NCI-H748 treated with DMSO at 0.1 percent for 48 hours (cell line): ENCODE data around the gene RBM15.

Experiments used
- DNase-seq: peaks from one replicate; lab custom pipeline; 2025; lab: John Stamatoyannopoulos, UW

RBM15 gene

GRCh38 chr1:110348050-110348449 lies 8.9 kb downstream of the RBM15 start:
- DNase-seq: no peak

DNA sequence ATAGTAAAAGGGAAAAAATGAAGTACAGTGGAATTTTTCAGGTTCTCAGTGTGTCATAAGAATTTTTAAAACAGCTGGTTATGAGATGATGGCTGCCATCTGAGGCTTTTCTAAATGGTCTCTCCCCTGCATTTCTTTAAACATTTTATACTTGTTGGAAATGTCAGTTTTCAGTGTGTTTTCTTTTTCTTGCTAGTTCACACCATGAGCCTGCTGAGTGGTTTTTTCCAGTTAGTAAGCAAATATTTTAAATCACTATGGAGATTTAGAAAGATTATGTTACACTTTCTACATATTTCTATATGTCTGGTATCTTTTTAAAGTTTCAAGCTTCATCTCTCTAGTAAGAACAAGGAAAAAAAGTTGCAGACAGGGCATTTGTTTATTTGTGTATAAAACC lies 9.6 kb downstream of the RBM15 start:
- DNase-seq: no peak

DNA sequence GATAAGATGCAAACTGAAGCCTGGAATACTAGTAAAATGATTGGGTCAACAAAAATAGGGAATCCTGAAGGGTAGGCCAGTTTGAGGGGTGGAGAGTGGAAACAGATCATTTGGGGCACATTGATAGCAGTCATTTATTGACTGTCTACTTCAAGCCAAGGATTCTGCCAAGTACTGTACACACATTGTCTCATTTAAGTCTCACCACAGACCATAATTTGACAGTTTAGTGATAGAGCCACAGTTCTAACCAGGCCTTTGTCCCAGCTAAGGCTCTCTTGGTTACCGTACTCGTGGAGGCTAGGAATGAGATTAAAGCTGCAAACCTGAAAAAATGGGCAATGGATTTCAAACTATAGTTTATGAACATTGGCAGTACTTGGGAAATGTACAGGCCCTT lies 11.2 kb downstream of the RBM15 start:
- no peak for DNase-seq

GRCh38 chr1:110355321-110355720 lies 16.1 kb downstream of the RBM15 start:
- no peak for DNase-seq

DNA sequence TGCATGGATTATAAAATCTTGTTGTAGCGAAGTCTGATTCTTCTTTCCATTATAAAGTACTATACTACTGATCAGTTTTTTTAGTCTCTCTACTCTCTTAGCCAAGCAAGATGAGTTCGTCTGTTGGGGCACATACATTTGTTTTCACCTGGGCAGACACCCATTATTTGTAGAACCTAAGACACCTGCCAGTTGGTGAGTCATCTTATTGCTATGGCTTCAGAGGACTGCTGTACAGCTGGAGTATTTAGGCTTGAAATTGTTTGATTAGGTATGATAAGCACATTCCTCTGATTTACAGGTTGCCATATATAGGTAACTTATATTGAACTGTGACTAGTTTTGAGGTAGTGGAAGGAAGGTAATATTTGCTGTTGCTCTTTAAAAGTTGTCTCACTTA lies 17.2 kb downstream of the RBM15 start:
- no peak for DNase-seq

GRCh38 chr1:110360431-110360830 lies 21.3 kb downstream of the RBM15 start:
- DNase-seq: no peak

DNA sequence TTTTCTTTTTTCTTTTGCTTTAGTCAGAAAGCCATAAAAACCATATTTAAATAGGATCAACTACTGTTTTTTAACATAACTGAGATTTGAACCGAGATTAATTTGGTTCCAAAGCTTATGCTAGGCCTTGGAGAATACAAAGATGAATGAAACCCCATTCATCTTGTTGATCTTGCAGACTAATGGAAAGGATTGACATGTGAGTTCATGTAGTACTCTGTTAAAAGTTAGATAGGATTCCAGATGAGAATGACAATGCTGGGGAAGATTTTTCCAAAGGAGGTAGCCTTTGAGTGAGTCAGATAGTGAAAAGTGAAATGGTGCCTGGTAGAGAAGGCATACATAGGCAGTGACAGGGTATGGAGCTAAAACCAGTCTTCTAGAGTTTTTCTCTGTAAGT lies 22.7 kb downstream of the RBM15 start:
- DNase-seq: no peak

DNA sequence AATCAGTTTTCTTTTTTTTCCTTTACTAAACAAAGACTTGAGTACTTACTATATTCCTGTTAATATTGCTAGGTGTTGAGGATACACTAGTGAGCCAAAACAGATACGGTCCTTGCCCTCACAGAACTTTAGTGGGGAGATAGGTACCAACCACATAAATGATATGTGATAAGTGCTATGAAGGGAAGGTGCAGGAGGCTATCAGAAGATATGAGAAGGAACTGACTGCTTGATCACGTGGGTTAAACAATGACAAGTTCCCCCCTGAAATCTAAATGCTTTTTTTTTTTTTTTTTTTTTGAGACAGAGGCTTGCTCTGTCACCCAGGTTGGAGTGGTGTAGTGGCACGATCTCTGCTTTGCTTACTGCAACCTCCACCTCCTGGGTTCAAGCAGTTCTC lies 25.0 kb downstream of the RBM15 start:
- DNase-seq: no peak

DNA sequence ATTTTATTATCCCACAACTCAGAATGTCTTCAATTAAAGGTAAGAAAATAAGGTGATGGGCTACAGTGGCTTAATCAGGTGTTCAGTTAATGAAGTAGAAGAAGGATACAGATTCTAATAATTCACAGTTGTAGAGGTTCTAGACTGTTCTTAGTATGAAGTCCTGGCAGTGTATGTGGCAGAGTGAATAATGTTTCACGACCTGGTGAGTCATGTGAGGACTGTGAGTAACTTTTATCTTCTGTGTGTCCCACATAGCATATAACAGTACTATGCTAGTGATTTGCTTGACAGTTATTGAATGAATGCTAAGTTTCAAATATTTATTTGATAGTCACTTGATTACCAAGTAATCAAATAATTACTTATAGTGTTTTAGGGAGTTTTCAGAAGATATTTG lies 31.6 kb downstream of the RBM15 start:
- no peak for DNase-seq

GRCh38 chr1:110375490-110375889 lies 36.3 kb downstream of the RBM15 start:
- DNase-seq: no peak

DNA sequence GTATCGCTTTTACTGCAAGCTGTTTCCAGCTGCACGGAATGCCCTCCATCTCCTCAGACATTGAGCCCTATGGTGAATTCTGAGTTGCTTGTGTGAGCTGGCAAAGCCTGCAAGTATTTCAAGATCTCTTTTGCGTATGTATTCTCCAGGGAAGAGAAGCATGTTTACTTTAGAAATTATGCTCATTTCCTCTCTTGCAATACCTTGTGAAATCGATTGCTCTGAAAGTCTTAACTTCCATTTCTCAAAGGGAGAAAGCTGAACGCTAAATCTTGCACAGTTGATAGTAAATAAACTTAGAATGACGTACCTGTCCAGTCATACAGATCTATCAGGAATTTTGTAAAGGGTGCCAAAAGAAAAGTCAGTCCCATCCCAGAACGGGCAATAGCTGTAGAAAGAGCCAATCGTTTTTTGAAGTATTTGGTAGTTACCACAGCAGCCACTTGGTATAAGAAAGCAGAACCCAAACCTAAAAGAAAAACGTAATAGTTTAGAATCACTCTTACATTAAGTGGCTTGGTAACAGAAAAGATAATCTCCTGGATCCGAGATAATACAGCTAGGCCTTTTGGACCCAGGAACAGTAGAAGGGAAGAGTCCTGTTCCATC lies 41.6 kb downstream of the RBM15 start:
- no peak for DNase-seq

DNA sequence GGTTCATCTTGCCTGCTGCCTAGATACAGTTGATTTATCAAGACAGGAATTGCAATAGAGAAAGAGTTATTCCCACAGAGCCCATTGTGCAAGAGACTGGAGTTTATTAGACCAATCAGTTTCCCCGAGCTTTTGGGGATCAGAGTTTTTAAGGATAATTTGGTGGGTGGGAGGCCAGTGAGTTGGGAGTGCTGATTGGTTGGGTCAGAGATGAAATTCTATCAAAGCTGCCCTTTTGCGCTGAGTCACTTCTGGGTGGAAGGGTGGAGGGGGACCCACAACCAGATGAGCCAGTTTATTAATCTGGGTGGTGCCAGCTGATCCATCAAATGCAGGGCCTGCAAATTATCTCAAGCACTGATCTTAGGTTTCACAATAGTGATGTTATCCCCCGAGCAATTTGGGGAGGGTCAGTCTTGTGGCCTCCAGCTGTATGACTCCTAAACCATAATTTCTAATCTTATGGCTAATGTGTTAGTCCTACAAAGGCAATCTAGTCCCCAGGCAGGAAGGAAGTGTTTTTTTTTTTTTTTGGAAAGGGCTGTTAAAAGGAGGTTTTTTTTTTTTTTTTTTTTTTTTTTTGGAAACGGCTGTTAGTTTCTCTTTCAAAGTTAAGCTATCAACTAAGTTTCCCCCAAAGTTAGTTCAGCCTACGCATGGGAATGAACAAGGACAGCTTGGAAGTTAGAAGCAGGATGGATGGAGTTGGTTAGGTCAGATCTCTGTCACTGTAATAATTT lies 44.2 kb downstream of the RBM15 start:
- no peak for DNase-seq

GRCh38 chr1:110384581-110385321 lies 45.6 kb downstream of the RBM15 start:
- DNase-seq: no peak

GRCh38 chr1:110385369-110385768 lies 46.2 kb downstream of the RBM15 start:
- no peak for DNase-seq

DNA sequence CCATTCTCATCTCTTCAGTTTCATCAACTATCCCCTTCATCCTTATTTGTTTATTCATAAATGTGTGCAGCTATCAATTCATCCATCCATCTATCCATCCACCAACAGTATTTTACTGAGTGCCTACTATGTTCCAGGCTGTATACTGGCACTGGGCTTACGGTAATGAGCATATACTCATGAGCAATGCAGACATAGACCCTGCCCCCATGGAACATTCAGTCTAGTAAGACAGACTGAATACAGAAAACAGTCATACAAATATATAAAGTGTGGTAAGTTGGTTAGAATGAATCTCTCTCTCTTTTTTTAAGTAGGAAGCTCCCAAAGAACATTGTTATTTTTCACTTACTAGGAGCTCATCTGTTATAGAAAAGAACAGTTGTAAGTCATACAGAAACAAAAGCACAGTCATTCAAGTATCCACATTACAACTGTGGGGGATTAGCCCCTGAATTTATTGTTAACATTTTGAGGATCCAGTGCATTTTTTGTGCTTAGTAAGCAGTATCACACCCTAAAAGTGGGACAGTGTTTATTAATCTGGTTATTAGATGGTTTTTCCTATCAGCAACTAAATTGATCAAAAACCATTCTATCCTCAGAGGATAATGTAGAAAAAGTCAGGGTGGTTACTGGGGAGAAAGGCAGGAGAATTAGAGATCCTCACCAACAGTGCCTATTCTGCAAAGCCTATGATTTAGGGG lies 48.0 kb downstream of the RBM15 start:
- DNase-seq: no peak

DNA sequence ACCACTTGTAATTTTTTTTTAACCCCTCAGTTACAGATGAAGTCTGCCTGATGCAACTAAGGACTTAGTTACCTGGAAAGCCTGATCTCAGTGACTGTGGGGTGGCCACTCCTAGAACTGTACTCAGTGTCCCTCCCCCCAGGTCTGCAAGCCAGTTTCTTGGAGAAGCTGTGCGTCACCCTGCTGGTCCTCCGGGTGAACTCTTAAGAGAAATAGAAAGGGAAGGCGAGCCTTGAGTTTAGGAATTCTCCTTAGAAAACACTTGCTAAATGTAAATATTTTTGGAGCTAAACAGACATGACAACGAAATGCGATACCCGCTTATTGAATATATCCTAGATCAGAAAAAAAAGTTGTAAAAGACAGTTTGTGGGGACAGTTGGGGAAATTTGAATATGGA lies 50.9 kb downstream of the RBM15 start:
- DNase-seq: no peak

DNA sequence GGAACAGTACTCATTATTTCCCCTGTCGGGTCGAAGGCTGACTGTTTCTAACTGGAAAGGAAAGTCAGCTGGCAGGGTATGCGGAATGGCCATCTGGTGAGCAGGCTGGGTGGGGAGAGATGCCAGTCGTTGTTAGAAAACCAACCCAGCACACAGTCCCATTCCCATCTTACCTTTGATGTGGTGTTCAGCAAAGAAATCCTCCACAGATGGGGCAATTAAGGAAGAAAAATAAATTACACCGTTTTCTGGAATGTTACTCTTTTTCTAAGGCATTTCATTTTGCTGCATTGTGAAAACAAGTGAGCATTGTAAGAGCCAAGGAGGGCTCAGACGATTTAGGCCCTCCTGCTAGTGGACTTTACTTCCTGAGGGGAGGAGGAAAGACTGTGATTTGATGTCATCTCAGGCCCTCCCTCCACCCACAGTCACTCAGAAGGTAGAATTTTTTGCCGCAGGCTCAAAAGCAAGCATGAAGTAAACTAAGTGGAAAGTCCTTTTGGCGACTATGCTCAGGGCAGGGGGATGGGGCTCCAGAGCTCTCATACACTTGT lies 51.6 kb downstream of the RBM15 start, which contains the start of gene SLC16A4:
SLC16A4 (minus strand) TSS at position 335 of the 554 bp plus-strand sequence. CDS start 1,703 bp downstream, outside the sequence.
- no peak for DNase-seq

DNA sequence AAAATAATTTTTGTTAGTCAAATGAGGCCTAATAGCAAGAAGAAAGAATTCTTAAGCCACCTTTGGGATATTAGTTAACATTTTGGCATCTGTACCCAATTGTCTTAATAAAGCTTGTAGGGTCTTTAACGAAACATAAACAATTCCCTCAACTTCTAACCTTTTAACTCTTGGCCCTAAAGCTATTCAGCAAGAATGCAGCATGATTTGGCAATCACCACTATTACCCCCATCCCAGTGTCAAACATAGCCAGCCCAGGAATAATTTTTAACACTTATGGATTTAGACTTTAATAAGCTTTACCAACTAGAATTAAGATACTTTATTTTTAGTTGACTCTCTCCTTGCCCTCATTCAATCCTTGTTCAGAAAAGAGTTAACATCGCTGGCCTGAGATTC lies 54.1 kb downstream of the RBM15 start:
- no peak for DNase-seq

- DNase-seq: no peak
Measured at GRCh38 chr1:110393691-110394492, 54.7 kb downstream of the RBM15 start.

GRCh38 chr1:110394493-110394820 lies 55.3 kb downstream of the RBM15 start:
- no peak for DNase-seq
